Measurements from ENCODE around the gene ADSS1. TPM values are rescaled to one million over a fixed set of nuclear protein-coding genes. Genes with fewer than 3 reads are reported as not detected.

Gene ADSS1
- total RNA-seq, 1 experiment from 2014 or later = 9.9 TPM

DNA sequence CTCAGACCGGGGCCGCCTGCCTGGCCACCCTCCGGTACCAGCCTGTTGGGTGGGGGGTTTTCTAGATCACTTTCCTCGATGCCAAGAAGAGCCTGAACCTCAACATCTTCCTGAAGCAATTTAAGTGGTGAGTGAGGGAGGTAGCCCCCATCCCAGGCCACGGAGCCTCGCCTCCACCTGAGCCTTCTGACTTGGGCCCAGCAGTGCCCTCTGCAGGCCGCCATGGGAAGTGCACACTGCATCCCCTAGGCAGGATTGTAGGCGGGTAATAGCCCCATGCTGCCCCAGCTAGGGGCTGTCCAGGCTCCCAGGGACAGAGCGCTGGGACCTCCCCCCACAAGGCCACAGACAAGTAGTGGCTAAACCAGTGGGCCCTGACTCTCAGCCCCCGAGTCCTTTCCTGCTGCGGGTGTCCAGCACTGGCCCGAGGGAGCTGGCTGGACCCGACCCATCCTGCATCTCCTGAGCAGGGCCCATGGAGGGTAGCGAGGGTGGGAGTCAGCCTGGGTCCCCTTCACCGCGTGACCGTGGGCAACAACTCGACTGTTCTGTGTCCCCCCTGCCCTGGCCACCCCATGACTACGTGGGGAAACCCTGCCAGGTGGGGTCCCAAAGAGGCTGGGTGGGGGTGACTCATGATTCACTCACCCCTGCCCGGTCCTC lies 15.3 kb upstream of the ADSS1 start:
- Histone ChIP-seq H3K27me3 (ENCODE audit: insufficient read depth, low read length) (no peaks in the 10 kb centered on the region), H3K9ac (ENCODE audit: low read length) (no peak overlapping the region), H3K4me2 (ENCODE audit: low read length) (no peak overlapping the region), H3K27ac (ENCODE audit: low read depth, low read length) (peak overlapping the region; percentile 26; the same call in 1 of the 2 replicates), H4K20me1 (ENCODE audit: insufficient read depth) (no peaks in the 10 kb centered on the region), H3K9me2 (ENCODE audit: insufficient read depth) (no peaks in the 10 kb centered on the region), H3K79me2 (ENCODE audit: insufficient read depth, low read length) (no peaks in the 10 kb centered on the region), H2AFZ (ENCODE audit: low read depth, low read length, poor library complexity, severe bottlenecking) (no peak overlapping the region), H3K4me1 (ENCODE audit: control insufficient read depth in 1 of 2, insufficient read depth in 2 of 2, low read length in 2 of 2) (peaks cover 0 to 10% of the 10 kb centered on the region in 2 experiments; a peak in 2 of 4 replicates), H3K36me3 (ENCODE audit: control insufficient read depth in 1 of 2, insufficient read depth in 2 of 2, low read length in 2 of 2) (peaks cover 14 to 45% of the 10 kb centered on the region in 2 experiments; a peak in 3 of 4 replicates), H3K9me3 (ENCODE audit: control insufficient read depth in 1 of 2, insufficient read depth in 1 of 2, low read depth in 1 of 2, low read length in 2 of 2) (no peaks in the 10 kb centered on the region), H3K4me3 (replicated peaks in 1 of 2; ENCODE audit: low read depth in 1 of 2, low read length in 2 of 2) (no peak overlapping the region)
- RAD21 ChIA-PET (ENCODE audit: low non-redundant PET in 1 of 2, low total read pairs in 2 of 2, uncharacterized antibody in 2 of 2, unreplicated experiment in 2 of 2) = no interaction called here
- TF ChIP-seq JUND (IDR thresholded peaks at IDR 0.05) = no peak
- TF ChIP-seq, protein P1, sequence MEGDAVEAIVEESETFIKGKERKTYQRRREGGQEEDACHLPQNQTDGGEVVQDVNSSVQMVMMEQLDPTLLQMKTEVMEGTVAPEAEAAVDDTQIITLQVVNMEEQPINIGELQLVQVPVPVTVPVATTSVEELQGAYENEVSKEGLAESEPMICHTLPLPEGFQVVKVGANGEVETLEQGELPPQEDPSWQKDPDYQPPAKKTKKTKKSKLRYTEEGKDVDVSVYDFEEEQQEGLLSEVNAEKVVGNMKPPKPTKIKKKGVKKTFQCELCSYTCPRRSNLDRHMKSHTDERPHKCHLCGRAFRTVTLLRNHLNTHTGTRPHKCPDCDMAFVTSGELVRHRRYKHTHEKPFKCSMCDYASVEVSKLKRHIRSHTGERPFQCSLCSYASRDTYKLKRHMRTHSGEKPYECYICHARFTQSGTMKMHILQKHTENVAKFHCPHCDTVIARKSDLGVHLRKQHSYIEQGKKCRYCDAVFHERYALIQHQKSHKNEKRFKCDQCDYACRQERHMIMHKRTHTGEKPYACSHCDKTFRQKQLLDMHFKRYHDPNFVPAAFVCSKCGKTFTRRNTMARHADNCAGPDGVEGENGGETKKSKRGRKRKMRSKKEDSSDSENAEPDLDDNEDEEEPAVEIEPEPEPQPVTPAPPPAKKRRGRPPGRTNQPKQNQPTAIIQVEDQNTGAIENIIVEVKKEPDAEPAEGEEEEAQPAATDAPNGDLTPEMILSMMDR (IDR thresholded peaks at IDR 0.05 in 2 of 3, conservative IDR thresholded peaks at IDR 0.05 in 1 of 3; ENCODE audit: borderline replicate concordance in 1 of 3, insufficient read depth in 1 of 3, low read depth in 2 of 3, low read length in 2 of 3) = peak; percentile 90 to 96 (median 94)
- TF ChIP-seq ZBTB33 (IDR thresholded peaks at IDR 0.05; ENCODE audit: extremely low read depth, insufficient replicate concordance, low read length) = no peak
- peak; percentile 90 for TF ChIP-seq RAD21 (IDR thresholded peaks at IDR 0.05; ENCODE audit: low read depth)
- no peak for TF ChIP-seq ELF1 (IDR thresholded peaks at IDR 0.05; ENCODE audit: borderline replicate concordance, low read depth)
- no peak for TF ChIP-seq EZH2phosphoT487 (IDR thresholded peaks at IDR 0.05; ENCODE audit: borderline replicate concordance)
- DNase-seq (ENCODE audit: low read depth, low spot score) (no peak), ATAC-seq (peak; percentile 78)
- CTCF ChIA-PET = interaction anchor here (0.6 to 1.4 kb wide), 5 partner anchors 13 to 60 kb away, joined by 3 to 5 read pairs (median 4); no protein-coding TSS in a partner anchor
- BruUV-seq (replicated peaks) = no TSS peak
- intact Hi-C loops (cut with micrococcal nuclease) = loop anchor here (1.0 kb wide), 2 partner anchors 42 to 58 kb away; no protein-coding TSS in a partner anchor
- POLR2A ChIA-PET = no interaction called here
